Posterior vena cava (tissue), 2 donors: ENCODE measurements around the gene MICALL2. TPM values are rescaled to one million over a fixed set of nuclear protein-coding genes. Genes with fewer than 3 reads are reported as not detected.

Source experiments
- DNase-seq: peaks from one replicate; pipeline ENCODE4 v3.0.0-alpha.2; 2020; ENCODE audit warnings: low spot score
- intact Hi-C, 2 donors: fragments of 100-400 bp; cut with DNase I; formaldehyde crosslinking; loops; one replicate each; pipeline versions ENCODE4 v1.14.1 to v1.14.2; 2022 to 2023
- total RNA-seq, 2 donors: library from RNA; stranded (reverse); fragmentation: NEBNext Ultra II Directional; extraction: Animal tissue kit (Norgen Biotek cat#: 25700); gene quantifications; one replicate each; pipeline ENCODE4 v1.2.1, GENCODE V29; 2021
- donor health status: DM: yes; HTN: yes; CAD: no.
- donor health status: DM: yes; HTN: yes; CAD: no.

Gene MICALL2
- total RNA-seq, 2 donors from 2014 or later, result 33.3 to 38.5 TPM

- DNase-seq, result no peak
- intact Hi-C loops, result no loop called here
These were observed 70.5 kb downstream of the MICALL2 start for GRCh38 chr7:1388703-1389335.

GRCh38 chr7:1388021-1388702, 71.1 kb downstream of the MICALL2 start:
- intact Hi-C loops, result no loop called here
- DNase-seq, result no peak

GRCh38 chr7:1387261-1387660, 72.0 kb downstream of the MICALL2 start:
- DNase-seq, result no peak
- intact Hi-C loops, result no loop called here

- intact Hi-C loops, result no loop called here
- DNase-seq, result no peak
These were observed 72.5 kb downstream of the MICALL2 start for GRCh38 chr7:1386623-1387220.

- no peak for DNase-seq
- intact Hi-C loops, result no loop called here
These were observed 73.3 kb downstream of the MICALL2 start for GRCh38 chr7:1385809-1386622.

- intact Hi-C loops, result no loop called here
- no peak for DNase-seq
These were observed 74.0 kb downstream of the MICALL2 start for GRCh38 chr7:1385086-1385808.

Other genes with a start within 250 kb of the MICALL2 start
- gene UNCX, start 226.6 kb downstream of the MICALL2 start, total RNA-seq, result not detected
- 10 to 100 TPM; 50.3 to 55.1 TPM for gene INTS1, start 44.9 kb upstream of the MICALL2 start, total RNA-seq
- 100 to 1,000 TPM in 1 of 2 donors, 10 to 100 TPM in 1; 49.4 to 138 TPM for gene MAFK, start 71.2 kb upstream of the MICALL2 start, total RNA-seq
- not detected for gene TMEM184A, start 96.7 kb upstream of the MICALL2 start, total RNA-seq
- gene PSMG3, start 110.6 kb upstream of the MICALL2 start, total RNA-seq, result 10 to 100 TPM; 13.9 to 19.0 TPM
- 1 to 10 TPM; 1.2 to 1.8 TPM for gene ELFN1, start 210.8 kb upstream of the MICALL2 start, total RNA-seq